PC-9 (cell line): ENCODE results near the gene SELENOI. TPM values are rescaled to one million over a fixed set of nuclear protein-coding genes. Genes with fewer than 3 reads are reported as not detected.

Source experiments
- Bru-seq: library from RNA; stranded (reverse); fragments of 400-500 nt; gene quantifications from one replicate; lab custom pipeline; 2021; lab: Mats Ljungman, UMichigan
- BruChase-seq, 2 experiments: library from RNA; stranded (reverse); fragments of 400-500 nt; gene quantifications; one replicate each; lab custom pipeline; 2021; lab: Mats Ljungman, UMichigan
- BruUV-seq: library from RNA; stranded (reverse); fragments of 400-500 nt; replicated peaks from 2 replicates; lab custom pipeline; 2021; lab: Mats Ljungman, UMichigan
- CTCF ChIA-PET: fragments of 300-600 bp; sonication (Branson Sonifier 250); formaldehyde crosslinking; loops from one replicate; lab custom pipeline; 2022; ENCODE audit warnings: antibody characterized with exemption; lab: Charles Lee
- POLR2A ChIA-PET: fragments of 300-600 bp; sonication (Branson Sonifier 250); formaldehyde crosslinking; loops from one replicate; lab custom pipeline; 2022; ENCODE audit warnings: antibody characterized with exemption; ENCODE audit not compliant: unreplicated experiment; lab: Charles Lee
- DNase-seq, 2 experiments: peaks; one replicate each; pipeline versions ENCODE4 v3.0.0 to v3.0.0-alpha.2; 2015 to 2022; ENCODE audit warnings: mixed read lengths in 1 of 2
- H2AFZ ChIP-seq: fragments of 200-600 bp; sonication (generic); 2 replicates; pipeline ENCODE4 v1.8.1; 2017; ENCODE audit warnings: antibody characterized with exemption
- H3F3A ChIP-seq: fragments of 200-600 bp; sonication (generic); 2 replicates; pipeline ENCODE4 v1.8.1; 2017; ENCODE audit warnings: antibody characterized with exemption, mild to moderate bottlenecking, low read depth; ENCODE audit not compliant: insufficient read depth
- H3K27ac ChIP-seq: fragments of 200-600 bp; sonication (generic); 2 replicates; pipeline ENCODE4 v1.6.1; 2016; ENCODE audit warnings: mixed run types
- H3K27me3 ChIP-seq: fragments of 200-600 bp; sonication (generic); 2 replicates; pipeline ENCODE4 v1.6.1; 2016; ENCODE audit warnings: low read depth, mixed run types; ENCODE audit not compliant: insufficient read depth
- H3K36me3 ChIP-seq: fragments of 200-600 bp; sonication (generic); 2 replicates; pipeline ENCODE4 v1.6.1; 2016; ENCODE audit warnings: low read depth, mixed run types
- H3K4me1 ChIP-seq: fragments of 200-600 bp; sonication (generic); replicated peaks from 2 replicates; pipeline ENCODE4 v1.6.1; 2016; ENCODE audit warnings: mixed run types; ENCODE audit not compliant: insufficient read depth
- H3K4me2 ChIP-seq: fragments of 200-600 bp; sonication (generic); 2 replicates; pipeline ENCODE4 v1.6.1; 2017; ENCODE audit warnings: mixed run types
- H3K4me3 ChIP-seq: fragments of 200-600 bp; sonication (generic); 2 replicates; pipeline ENCODE4 v1.6.1; 2016; ENCODE audit warnings: mixed run types
- H3K79me2 ChIP-seq: fragments of 200-600 bp; sonication (generic); 2 replicates; pipeline ENCODE4 v1.6.1; 2017; ENCODE audit warnings: low read depth, mixed run types
- H3K9me2 ChIP-seq: fragments of 200-600 bp; sonication (generic); 2 replicates; pipeline ENCODE4 v1.8.1; 2017; ENCODE audit warnings: mild to moderate bottlenecking; ENCODE audit not compliant: insufficient read depth
- H3K9me3 ChIP-seq: fragments of 200-600 bp; sonication (generic); 2 replicates; pipeline ENCODE4 v1.8.1; 2016; ENCODE audit warnings: low read depth; ENCODE audit not compliant: insufficient read depth
- H4K20me1 ChIP-seq: fragments of 200-600 bp; sonication (generic); 2 replicates; pipeline ENCODE4 v1.8.1; 2017; ENCODE audit not compliant: insufficient read depth
- CTCF ChIP-seq: fragments of 200-600 bp; sonication (generic); conservative IDR thresholded peaks from 2 replicates; pipeline ENCODE4 v1.6.1; 2017; ENCODE audit warnings: mixed run types, antibody characterized with exemption, mild to moderate bottlenecking, moderate library complexity
- EZH2 ChIP-seq: fragments of 200-600 bp; sonication (generic); IDR thresholded peaks from 2 replicates; pipeline ENCODE4 v1.8.0; 2017; ENCODE audit warnings: antibody characterized with exemption, low read depth
- intact Hi-C: fragments of 100-400 bp; cut with micrococcal nuclease; formaldehyde crosslinking; loops from one replicate; pipeline ENCODE4 v1.10.0; 2022; ENCODE audit not compliant: unreplicated experiment
- long read RNA-seq: library from polyadenylated mRNA; stranded (forward); transcript quantifications from one replicate; pipeline ENCODE4 v2.0.0, GENCODE V29; 2022
- total RNA-seq: library from RNA; stranded (reverse); gene quantifications from 2 replicates; pipeline ENCODE4 v1.2.3, GENCODE V29; 2021

The SELENOI gene
- total RNA-seq (33.0 and 60.8 TPM in 2 replicates), Bru-seq, nascent RNA (percentile 96 among the genes with signal in this experiment), BruChase-seq, experiment 1, labeled RNA remaining after a 2-hour chase (percentile 98 among the genes with signal in this experiment), BruChase-seq, experiment 2, labeled RNA remaining after a 6-hour chase (percentile 97 among the genes with signal in this experiment)
- long read RNA-seq, full-length matches to known transcripts, result 9 of 21 reads
- long read RNA-seq, partial matches to known transcripts, result 0 of 21 reads
- long read RNA-seq, other reads (novel, unspliced or antisense), result 12 of 21 reads

GRCh38 chr2:26345545-26346453, at the start of gene SELENOI:
TSS of gene SELENOI (plus strand) at chr2:26346143. CDS start at chr2:26346233, 90 bp downstream.
- Histone ChIP-seq H3K4me2 (peak within 1 kb of the TSS; percentile 96), H2AFZ (peak within 1 kb of the TSS; percentile 83), H3K27me3 (no peaks in the 10 kb centered on the region), H4K20me1 (no peaks in the 10 kb centered on the region; the same call in 1 of the 2 replicates), H3F3A (peaks cover 20% of the 10 kb centered on the region; the same call in 1 of the 2 replicates), H3K79me2 (peaks cover 70% of the 10 kb centered on the region), H3K36me3 (no peaks in the 10 kb centered on the region), H3K9me3 (no peaks in the 10 kb centered on the region), H3K9me2 (no peaks in the 10 kb centered on the region), H3K4me3 (peak within 1 kb of the TSS; percentile 85), H3K4me1 (peaks cover 42% of the 10 kb centered on the region), H3K27ac (peak within 1 kb of the TSS; percentile 84)
- TF ChIP-seq CTCF (no peak), EZH2 (no peak)
- intact Hi-C loops, result loop anchor here (10.0 kb wide), 1 partner anchor 119 kb away; no protein-coding TSS in a partner anchor
- peak; percentile 98 to 99 for DNase-seq
- BruUV-seq, result no TSS peak
- CTCF ChIA-PET, result interaction anchor here (0.6 to 0.7 kb wide), 2 partner anchors 9 to 467 kb away, joined by 3 to 7 read pairs; partner anchors contain the start of gene ASXL2
- POLR2A ChIA-PET, result interaction anchor here (0.5 to 1.9 kb wide), 12 partner anchors 10 to 1063 kb away, joined by 3 to 31 read pairs (median 4); no protein-coding TSS in a partner anchor

- Histone ChIP-seq H3K27me3 (no peaks in the 10 kb centered on the region), H3K4me1 (peaks cover 14% of the 10 kb centered on the region), H2AFZ (no peak overlapping the region), H3K4me2 (no peak overlapping the region), H3K79me2 (no peaks in the 10 kb centered on the region), H3K27ac (no peak overlapping the region), H3K4me3 (no peak overlapping the region), H3K36me3 (no peaks in the 10 kb centered on the region), H4K20me1 (no peaks in the 10 kb centered on the region), H3K9me3 (no peaks in the 10 kb centered on the region), H3K9me2 (no peaks in the 10 kb centered on the region), H3F3A (peaks cover 10% of the 10 kb centered on the region; the same call in 1 of the 2 replicates)
- TF ChIP-seq EZH2, result no peak
- no peak for TF ChIP-seq CTCF
- DNase-seq, result no peak
- BruUV-seq, result no TSS peak
- intact Hi-C loops, result loop anchor here (5.0 kb wide), 1 partner anchor 55 kb away; the partner anchor contains the start of genes HADHA and HADHB
- POLR2A ChIA-PET, result no interaction called here
- CTCF ChIA-PET, result no interaction called here
These were observed 48.9 kb upstream of the SELENOI start for GRCh38 chr2:26297061-26297460.

- intact Hi-C loops, result loop anchor here (2.0 to 5.0 kb wide), 2 partner anchors 33 to 56 kb away; partner anchors contain the start of genes HADHA and HADHB
- Histone ChIP-seq H3K9me2 (no peaks in the 10 kb centered on the region), H3K4me2 (no peak overlapping the region), H3K27me3 (no peaks in the 10 kb centered on the region), H4K20me1 (no peaks in the 10 kb centered on the region), H3K4me1 (peaks cover 25% of the 10 kb centered on the region), H3K36me3 (no peaks in the 10 kb centered on the region), H3K79me2 (no peaks in the 10 kb centered on the region), H3F3A (peaks cover 6% of the 10 kb centered on the region; the same call in 1 of the 2 replicates), H3K27ac (no peak overlapping the region), H3K4me3 (no peak overlapping the region), H3K9me3 (no peaks in the 10 kb centered on the region), H2AFZ (no peak overlapping the region)
- no peak for DNase-seq
- CTCF ChIA-PET, result interaction anchor here (0.6 kb wide), 1 partner anchor 36 kb away, joined by 4 read pairs; no protein-coding TSS in a partner anchor
- BruUV-seq, result no TSS peak
- POLR2A ChIA-PET, result no interaction called here
- no peak for TF ChIP-seq EZH2
- no peak for TF ChIP-seq CTCF
These were observed 47.7 kb upstream of the SELENOI start for GRCh38 chr2:26298286-26298637.
